ENCODE data around the gene TRIM33.
"Not testable (repeated sequence)": the region's sequence is repeated elsewhere in the genome, so short reads cannot be mapped to it uniquely, and the experiment has no call there.

TRIM33 gene

GRCh38 chr1:114384922-114385321, 126.1 kb downstream of the TRIM33 start:
- no peak overlapping the region for H3K4me3 ChIP-seq (ENCODE audit: low read depth, low read length)
- TF ChIP-seq, protein P1, sequence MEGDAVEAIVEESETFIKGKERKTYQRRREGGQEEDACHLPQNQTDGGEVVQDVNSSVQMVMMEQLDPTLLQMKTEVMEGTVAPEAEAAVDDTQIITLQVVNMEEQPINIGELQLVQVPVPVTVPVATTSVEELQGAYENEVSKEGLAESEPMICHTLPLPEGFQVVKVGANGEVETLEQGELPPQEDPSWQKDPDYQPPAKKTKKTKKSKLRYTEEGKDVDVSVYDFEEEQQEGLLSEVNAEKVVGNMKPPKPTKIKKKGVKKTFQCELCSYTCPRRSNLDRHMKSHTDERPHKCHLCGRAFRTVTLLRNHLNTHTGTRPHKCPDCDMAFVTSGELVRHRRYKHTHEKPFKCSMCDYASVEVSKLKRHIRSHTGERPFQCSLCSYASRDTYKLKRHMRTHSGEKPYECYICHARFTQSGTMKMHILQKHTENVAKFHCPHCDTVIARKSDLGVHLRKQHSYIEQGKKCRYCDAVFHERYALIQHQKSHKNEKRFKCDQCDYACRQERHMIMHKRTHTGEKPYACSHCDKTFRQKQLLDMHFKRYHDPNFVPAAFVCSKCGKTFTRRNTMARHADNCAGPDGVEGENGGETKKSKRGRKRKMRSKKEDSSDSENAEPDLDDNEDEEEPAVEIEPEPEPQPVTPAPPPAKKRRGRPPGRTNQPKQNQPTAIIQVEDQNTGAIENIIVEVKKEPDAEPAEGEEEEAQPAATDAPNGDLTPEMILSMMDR (IDR thresholded peaks at IDR 0.05; ENCODE audit: borderline replicate concordance, insufficient read depth, low read depth, low read length) = no peak

DNA sequence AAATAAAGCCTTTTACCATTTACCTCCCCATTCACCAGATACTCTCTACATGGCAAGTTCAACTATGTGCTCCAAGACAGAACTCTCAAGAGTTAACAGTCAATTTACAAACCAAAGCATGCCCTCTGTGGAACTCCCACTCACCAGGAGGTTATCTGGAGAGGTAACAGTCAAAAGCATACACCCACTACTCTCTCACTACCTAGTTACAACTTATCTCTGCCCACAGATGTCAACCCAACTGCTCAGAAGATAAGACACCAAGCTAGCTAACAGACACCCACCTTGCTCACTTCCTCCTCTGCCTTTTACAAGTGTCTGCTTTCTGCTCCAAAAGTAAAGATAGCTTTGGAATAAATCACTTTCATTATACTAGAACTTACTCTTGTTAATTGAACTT, 131.0 kb downstream of the TRIM33 start:
- TF ChIP-seq, protein P1 (IDR thresholded peaks at IDR 0.05; ENCODE audit: borderline replicate concordance, insufficient read depth, low read depth, low read length) = no peak
- H3K4me3 ChIP-seq (ENCODE audit: low read depth, low read length) = no peak overlapping the region

GRCh38 chr1:114379358-114379757, 131.6 kb downstream of the TRIM33 start:
- no peak overlapping the region for H3K4me3 ChIP-seq (ENCODE audit: low read depth, low read length)
- TF ChIP-seq, protein P1 (IDR thresholded peaks at IDR 0.05; ENCODE audit: borderline replicate concordance, insufficient read depth, low read depth, low read length) = no peak

DNA sequence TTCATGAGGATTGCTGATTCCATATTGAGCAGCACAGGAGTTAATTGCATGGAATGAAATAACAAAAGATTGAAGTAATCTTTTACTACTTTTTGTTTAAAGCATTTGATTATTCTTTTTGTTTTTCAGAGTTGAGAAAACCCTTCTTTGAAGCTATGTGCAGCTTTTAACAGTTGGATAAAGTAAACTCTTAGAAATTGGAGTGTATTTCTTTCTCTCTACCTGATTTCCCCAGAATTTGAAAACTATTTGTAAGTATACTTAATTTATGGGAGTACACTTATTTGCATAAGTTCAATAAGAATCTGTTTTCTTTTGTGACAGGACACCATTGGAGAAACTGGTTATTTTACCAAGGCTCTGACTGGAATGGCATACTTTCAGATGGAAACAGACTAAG, 133.6 kb downstream of the TRIM33 start:
- TF ChIP-seq, protein P1 (IDR thresholded peaks at IDR 0.05; ENCODE audit: borderline replicate concordance, insufficient read depth, low read depth, low read length) = no peak
- H3K4me3 ChIP-seq (ENCODE audit: low read depth, low read length) = no peak overlapping the region

GRCh38 chr1:114369930-114370329, 141.1 kb downstream of the TRIM33 start:
- H3K4me3 ChIP-seq (ENCODE audit: low read depth, low read length) = no peak overlapping the region
- TF ChIP-seq, protein P1 (IDR thresholded peaks at IDR 0.05; ENCODE audit: borderline replicate concordance, insufficient read depth, low read depth, low read length) = no peak

GRCh38 chr1:114369266-114369919, 141.6 kb downstream of the TRIM33 start:
- not testable (repeated sequence) for H3K4me3 ChIP-seq (ENCODE audit: low read depth, low read length)

- no peak overlapping the region for H3K4me3 ChIP-seq (ENCODE audit: low read depth, low read length)
- TF ChIP-seq, protein P1 (IDR thresholded peaks at IDR 0.05; ENCODE audit: borderline replicate concordance, insufficient read depth, low read depth, low read length) = no peak
Measured at GRCh38 chr1:114368560-114369255, 142.3 kb downstream of the TRIM33 start.
